Activated T-helper 17 cell treated with anti-CD3 and anti-CD28 coated beads, Interleukin-2, amount 50 U/mL, for 72 hours (primary cell): ENCODE measurements around the gene CFP. TPM values are rescaled to one million over a fixed set of nuclear protein-coding genes. Genes with fewer than 3 reads are reported as not detected.

Experiments
- ATAC-seq: fragments of 150-1000 bp; cut with Tn5 transposase; replicated peaks from 2 replicates; pipeline ENCODE4 v1.10.0; 2021; ENCODE audit warnings: mild to moderate bottlenecking, moderate library complexity
- H3K27ac Mint-ChIP-seq: one replicate; pipeline ENCODE4 v1.8.0; 2022; ENCODE audit warnings: mixed read lengths
- H3K27me3 Mint-ChIP-seq: one replicate; pipeline ENCODE4 v1.8.0; 2022; ENCODE audit warnings: mixed read lengths
- H3K36me3 Mint-ChIP-seq: one replicate; pipeline ENCODE4 v1.8.0; 2022; ENCODE audit warnings: low read depth, mild to moderate bottlenecking, mixed read lengths
- H3K4me1 Mint-ChIP-seq: one replicate; pipeline ENCODE4 v1.8.0; 2022; ENCODE audit warnings: mixed read lengths
- H3K4me3 Mint-ChIP-seq: one replicate; pipeline ENCODE4 v1.8.0; 2022; ENCODE audit warnings: mild to moderate bottlenecking, mixed read lengths
- H3K9me3 Mint-ChIP-seq: one replicate; pipeline ENCODE4 v1.8.0; 2022; ENCODE audit warnings: mixed read lengths
- total RNA-seq, 2 donors: library from RNA; stranded (reverse); gene quantifications; one replicate each; pipeline ENCODE4 v1.2.3, GENCODE V29; 2022

The CFP gene
- total RNA-seq, 2 donors from 2014 or later: 3.2 to 7.6 TPM

DNA sequence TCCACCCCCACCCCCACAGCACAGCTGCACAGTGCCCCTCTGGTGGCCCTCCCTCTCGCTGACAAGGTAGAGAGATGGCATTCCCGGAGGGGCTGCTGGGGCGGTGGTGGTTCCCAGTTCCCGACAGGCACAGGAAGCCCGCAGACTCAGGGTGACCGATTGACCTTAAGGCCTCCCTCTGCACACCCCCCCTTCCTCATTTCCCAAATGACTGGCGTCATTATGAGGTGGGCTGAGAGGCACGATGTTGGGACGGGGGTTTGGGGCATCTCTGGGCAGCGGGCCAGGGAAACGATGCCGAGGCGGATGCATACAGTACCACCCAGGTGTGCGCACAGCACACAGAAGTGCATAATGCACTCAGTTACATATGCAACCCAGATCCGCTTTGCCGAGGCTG, 51.0 kb downstream of the CFP start:
- Mint-ChIP-seq H3K4me1 (peaks cover 35% of the 10 kb centered on the region), H3K27me3 (no peaks in the 10 kb centered on the region), H3K36me3 (peaks cover 16% of the 10 kb centered on the region), H3K27ac (no peak overlapping the region), H3K4me3 (peak overlapping the region; percentile 61), H3K9me3 (no peaks in the 10 kb centered on the region)
- no peak for ATAC-seq

DNA sequence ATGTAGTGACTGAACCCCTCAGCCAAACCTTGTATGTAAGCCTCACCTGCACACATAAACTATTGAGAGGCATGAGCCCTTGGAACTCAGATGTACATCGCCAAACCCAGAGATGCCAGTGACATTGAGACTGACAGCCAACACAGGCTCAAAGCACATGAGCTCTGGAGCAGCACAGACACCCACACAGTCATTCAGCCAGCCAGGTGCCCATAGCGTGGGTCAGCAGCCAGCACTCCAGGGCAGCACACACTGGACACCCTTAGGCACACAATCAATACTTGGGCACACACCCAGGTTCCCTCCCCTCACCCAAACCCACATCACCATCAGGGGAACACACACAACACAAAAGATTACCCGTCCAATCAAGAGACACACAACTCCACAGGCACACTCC, 51.8 kb downstream of the CFP start:
- H3K4me1 Mint-ChIP-seq: peaks cover 35% of the 10 kb centered on the region
- no peak for ATAC-seq
- H3K27ac Mint-ChIP-seq: no peak overlapping the region
- peak overlapping the region; percentile 61 for H3K4me3 Mint-ChIP-seq
- no peaks in the 10 kb centered on the region for H3K27me3 Mint-ChIP-seq
- peaks cover 16% of the 10 kb centered on the region for H3K36me3 Mint-ChIP-seq
- H3K9me3 Mint-ChIP-seq: no peaks in the 10 kb centered on the region

DNA sequence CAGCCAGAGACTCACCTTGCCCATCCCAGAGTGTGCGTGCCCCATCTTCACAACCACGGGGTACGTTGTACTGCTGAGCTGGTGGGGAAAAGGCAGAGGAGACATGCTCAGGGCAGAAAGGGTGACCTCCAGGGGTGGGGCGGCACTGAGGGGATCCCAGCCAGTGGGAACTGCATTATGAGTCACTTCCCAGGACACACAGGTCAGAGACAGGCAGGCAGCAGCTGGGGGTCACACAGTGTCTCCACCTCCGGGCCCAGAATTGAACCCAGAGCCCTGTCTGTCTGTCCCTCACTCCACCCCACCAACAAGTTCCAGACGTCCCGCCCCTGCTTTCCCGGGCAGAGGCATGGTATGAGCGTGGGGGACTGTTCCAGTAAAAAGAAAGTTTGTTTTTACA, 52.3 kb downstream of the CFP start:
- H3K4me3 Mint-ChIP-seq: peak overlapping the region; percentile 30
- H3K36me3 Mint-ChIP-seq: peaks cover 12% of the 10 kb centered on the region
- H3K4me1 Mint-ChIP-seq: peaks cover 35% of the 10 kb centered on the region
- no peak for ATAC-seq
- H3K9me3 Mint-ChIP-seq: no peaks in the 10 kb centered on the region
- no peaks in the 10 kb centered on the region for H3K27me3 Mint-ChIP-seq
- H3K27ac Mint-ChIP-seq: no peak overlapping the region

DNA sequence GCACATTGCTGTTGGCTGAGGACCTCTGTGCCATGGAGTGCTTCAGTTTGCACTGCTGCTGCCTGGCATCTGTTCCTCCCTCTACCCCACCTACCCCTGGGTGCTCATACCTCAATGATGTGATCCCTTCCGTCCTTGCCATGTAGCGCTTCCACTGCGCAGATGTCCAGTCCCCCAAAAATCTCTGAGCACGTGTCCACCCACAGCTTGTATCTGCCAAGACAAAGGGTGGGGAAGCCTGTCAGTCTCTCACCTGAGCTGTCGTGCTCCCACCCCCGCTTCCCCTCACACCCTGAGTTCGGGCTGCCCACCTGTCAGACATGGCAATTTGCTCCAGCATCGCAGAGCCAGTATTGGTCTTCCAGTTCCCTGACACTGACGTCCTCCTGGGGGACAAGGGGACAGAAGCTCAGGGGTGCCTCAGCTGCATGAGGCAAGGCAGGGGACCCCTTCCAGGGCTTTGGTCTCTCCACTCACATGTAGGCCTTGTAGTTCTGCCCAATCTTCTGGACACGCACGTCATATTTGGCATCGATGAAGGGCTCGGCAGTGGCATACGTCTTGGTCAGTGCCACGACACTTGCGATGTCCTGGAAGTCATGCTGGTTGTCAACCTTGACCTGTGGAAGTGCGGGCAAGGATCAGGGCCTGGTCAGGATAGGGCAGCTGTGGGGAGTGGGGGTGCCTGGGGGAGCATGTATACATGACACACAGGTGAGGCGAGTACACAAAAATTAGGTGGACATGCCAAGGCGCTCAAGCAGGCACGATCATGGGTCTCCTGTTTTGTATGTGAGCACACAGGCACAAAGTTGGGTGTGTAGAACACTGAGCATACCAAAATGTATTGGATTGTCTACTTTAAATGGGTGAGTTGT, 53.5 kb downstream of the CFP start:
- Mint-ChIP-seq H3K36me3 (peaks cover 20% of the 10 kb centered on the region), H3K4me3 (peak overlapping the region; percentile 30), H3K27ac (no peak overlapping the region), H3K27me3 (no peaks in the 10 kb centered on the region), H3K9me3 (no peaks in the 10 kb centered on the region), H3K4me1 (peaks cover 33% of the 10 kb centered on the region)
- ATAC-seq: no peak

DNA sequence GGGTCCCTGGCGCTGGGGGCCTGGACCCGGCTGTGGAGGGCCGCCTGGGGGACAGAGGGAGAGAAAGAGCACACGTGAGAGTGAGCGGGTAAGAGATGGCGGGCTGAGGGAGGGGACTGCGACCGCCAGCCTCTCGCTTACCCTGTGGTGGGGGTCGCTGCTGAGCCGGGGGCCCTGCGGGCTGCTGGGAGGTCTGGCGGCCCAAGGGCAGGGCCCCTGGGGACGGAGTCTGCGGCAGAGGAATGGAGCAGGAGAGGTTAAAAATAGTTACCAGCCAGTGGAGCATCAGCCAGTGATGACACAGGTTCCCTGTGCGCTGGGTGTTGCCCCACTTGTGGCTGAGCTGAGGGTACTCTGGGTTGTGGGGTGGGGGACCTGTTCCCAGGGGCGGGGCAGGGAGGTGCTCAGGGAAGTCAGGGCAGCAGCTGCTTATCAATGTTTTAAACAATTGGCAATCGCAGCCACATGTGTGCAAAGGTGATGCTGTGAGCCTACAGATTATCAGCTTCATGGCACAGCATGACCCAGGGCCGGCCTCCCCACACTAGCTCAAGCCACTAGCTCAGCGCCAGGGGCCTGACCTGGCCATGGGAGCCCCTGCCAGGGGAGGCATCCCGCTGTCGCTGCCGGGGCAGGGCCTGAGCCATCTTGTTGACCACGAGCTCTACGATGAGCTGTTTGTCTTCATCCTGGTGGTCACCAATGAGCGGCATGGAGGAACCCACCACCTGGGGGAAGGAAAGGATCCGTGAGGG, 55.0 kb downstream of the CFP start:
- no peak for ATAC-seq
- Mint-ChIP-seq H3K27me3 (no peaks in the 10 kb centered on the region), H3K4me3 (no peak overlapping the region), H3K36me3 (peaks cover 35% of the 10 kb centered on the region), H3K27ac (no peak overlapping the region), H3K9me3 (no peaks in the 10 kb centered on the region), H3K4me1 (peaks cover 33% of the 10 kb centered on the region)

DNA sequence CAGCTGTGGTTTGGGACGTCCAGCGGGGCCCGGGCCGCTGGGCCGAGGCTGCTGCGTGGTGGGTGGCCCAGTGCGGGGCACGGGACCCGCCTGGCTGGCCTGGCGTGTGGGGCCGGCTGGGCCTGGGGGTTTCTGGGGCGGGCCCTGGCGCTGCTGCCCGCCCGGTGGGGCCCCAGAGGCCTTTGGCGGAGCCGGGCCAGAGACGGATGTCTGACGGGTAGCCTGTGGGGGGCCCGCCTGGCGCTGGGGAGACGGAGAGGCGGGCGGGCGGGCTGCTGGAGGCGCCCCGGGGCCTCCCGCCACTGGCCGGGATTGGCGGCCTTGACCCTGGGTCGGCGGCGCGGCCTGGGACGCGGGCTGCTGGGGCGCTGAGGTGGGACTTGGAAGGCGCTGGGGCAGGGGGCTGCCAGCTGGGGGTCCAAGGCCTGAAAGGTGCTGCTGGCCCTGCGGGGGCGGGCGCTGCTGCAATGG, 55.6 kb downstream of the CFP start:
- Mint-ChIP-seq H3K36me3 (peaks cover 42% of the 10 kb centered on the region), H3K4me3 (no peak overlapping the region), H3K4me1 (peaks cover 27% of the 10 kb centered on the region), H3K27me3 (no peaks in the 10 kb centered on the region), H3K9me3 (no peaks in the 10 kb centered on the region), H3K27ac (no peak overlapping the region)
- ATAC-seq: no peak

DNA sequence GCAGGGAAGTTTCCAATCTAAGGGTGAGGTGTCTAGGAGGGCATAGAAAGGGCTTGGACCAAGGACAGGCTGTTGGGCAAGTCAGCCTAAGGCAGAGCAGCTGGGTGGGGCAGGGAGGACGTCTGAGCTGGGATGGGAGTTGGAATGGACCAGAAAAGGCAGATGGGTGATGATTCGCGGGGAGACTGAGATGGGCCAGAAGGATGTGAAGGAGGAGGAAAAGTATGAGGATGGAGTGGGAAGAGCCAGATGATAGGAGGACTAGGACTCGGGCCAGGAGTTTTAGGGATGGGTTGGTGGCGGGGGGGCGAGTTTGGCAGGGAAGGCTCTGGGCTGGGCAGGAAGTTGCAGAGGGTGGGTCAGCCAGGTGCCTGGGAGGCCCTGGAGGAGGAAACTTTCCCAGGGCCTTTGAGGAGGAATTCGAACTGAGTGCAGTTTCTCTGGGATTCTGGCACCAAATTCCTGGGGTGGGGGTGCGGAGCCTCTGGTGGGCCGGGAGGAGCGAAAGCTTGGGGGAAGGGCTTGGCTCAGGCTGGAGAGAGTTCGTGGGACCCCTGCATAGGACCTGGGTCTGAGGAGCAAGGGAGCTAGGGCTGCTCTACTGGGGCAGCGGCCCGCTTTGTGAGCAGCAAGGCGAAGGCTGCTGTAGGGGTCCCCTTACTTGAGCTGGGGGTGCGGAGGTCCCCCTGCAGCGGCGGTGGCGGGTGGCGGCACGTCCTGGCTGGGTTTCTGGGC, 56.2 kb downstream of the CFP start:
- H3K4me1 Mint-ChIP-seq: peaks cover 25% of the 10 kb centered on the region
- peaks cover 48% of the 10 kb centered on the region for H3K36me3 Mint-ChIP-seq
- no peak overlapping the region for H3K4me3 Mint-ChIP-seq
- peak overlapping the region; percentile 75 for H3K27ac Mint-ChIP-seq
- H3K9me3 Mint-ChIP-seq: no peaks in the 10 kb centered on the region
- no peak for ATAC-seq
- no peaks in the 10 kb centered on the region for H3K27me3 Mint-ChIP-seq

Other genes starting within 250 kb of the CFP start
- 10 to 100 TPM; 10.5 to 12.2 TPM for gene ZNF41, start 146.7 kb downstream of the CFP start, total RNA-seq
- gene ARAF, start 68.7 kb downstream of the CFP start, total RNA-seq: 10 to 100 TPM; 74.8 to 75.5 TPM
- 100 to 1,000 TPM in 1 of 2 donors, 10 to 100 TPM in 1; 56.1 to 302 TPM for gene TIMP1, start 47.5 kb downstream of the CFP start, total RNA-seq
- 1 to 10 TPM; 1.0 to 4.3 TPM for gene SYN1, start 10.1 kb downstream of the CFP start, total RNA-seq
- gene ELK1, start 20.6 kb upstream of the CFP start, total RNA-seq: 10 to 100 TPM; 77.8 to 95.9 TPM
- 100 to 1,000 TPM; 127 to 156 TPM for gene UXT, start 29.2 kb upstream of the CFP start, total RNA-seq
- 1 to 10 TPM; 6.4 to 7.8 TPM for gene ZNF81, start 207.0 kb upstream of the CFP start, total RNA-seq